Esophagus muscularis mucosa (tissue), 4 donors: ENCODE measurements around the gene ELAVL3. TPM values are rescaled to one million over a fixed set of nuclear protein-coding genes. Genes with fewer than 3 reads are reported as not detected.

Source experiments
- DNase-seq: peaks from one replicate; pipeline ENCODE4 v3.0.0-alpha.2; 2017; ENCODE audit errors: extremely low spot score
- H3K27ac ChIP-seq, 4 donors: fragments of 200-600 bp; sonication (generic); replicated peaks in 1 of 4; 1 replicate in 3 of 4; 2 replicates in 1 of 4; pipeline ENCODE4 v1.5.1; 2016 to 2019; ENCODE audit warnings: mild to moderate bottlenecking in 1 of 4
- H3K27me3 ChIP-seq, 4 donors: fragments of 200-600 bp; sonication (generic); one replicate each; pipeline versions ENCODE4 v1.5.1 to v1.6.0; 2016 to 2019
- H3K36me3 ChIP-seq, 4 donors: fragments of 200-600 bp; sonication (generic); one replicate each; pipeline ENCODE4 v1.5.1; 2016 to 2019
- H3K4me1 ChIP-seq, 4 donors: fragments of 200-600 bp; sonication (generic); one replicate each; pipeline ENCODE4 v1.5.1; 2016 to 2019
- H3K4me3 ChIP-seq, 4 donors: fragments of 200-600 bp; sonication (generic); 1 replicate in 2 of 4; 2 replicates in 2 of 4; pipeline ENCODE4 v1.5.1; 2016 to 2019; ENCODE audit warnings: mild to moderate bottlenecking in 4 of 4, moderate library complexity in 1 of 4
- H3K9me3 ChIP-seq, 4 donors: fragments of 200-600 bp; sonication (generic); 1 replicate in 3 of 4; 2 replicates in 1 of 4; pipeline ENCODE4 v1.5.1; 2016 to 2019
- EP300 ChIP-seq: sonication (generic); formaldehyde crosslinking; IDR thresholded peaks from one replicate; pipeline ENCODE4 v1.6.1; 2017; ENCODE audit warnings: antibody characterized with exemption
- POLR2A ChIP-seq: fragments of 450-650 bp; IDR thresholded peaks from one replicate; pipeline ENCODE4 v1.6.1; 2017; ENCODE audit warnings: antibody characterized with exemption, moderate library complexity, mild to moderate bottlenecking, low read depth
- POLR2AphosphoS5 ChIP-seq, 2 donors: sonication (generic); formaldehyde crosslinking; IDR thresholded peaks; one replicate each; pipeline ENCODE4 v1.6.1; 2017; ENCODE audit warnings: antibody characterized with exemption in 2 of 2
- WGBS: methylation state at CpG from one replicate; pipeline ENCODE4 v1.1.5; 2018; 5-methylcytosine and 5-hydroxymethylcytosine counted together
- intact Hi-C: fragments of 100-400 bp; cut with DNase I; formaldehyde crosslinking; loops from one replicate; pipeline ENCODE4 v1.15.1; 2023
- total RNA-seq, 4 donors: library from RNA; depleted of rRNA; stranded (reverse); fragments of >200 nt; gene quantifications; one replicate each; pipeline versions ENCODE4 v1.1.0 to v1.2.1, GENCODE V29; 2016
- TF ChIP-seq, protein P1 (sequence below), 3 experiments: fragments of 200-600 bp in 2 of 3; fragments of 450-650 bp in 1 of 3; sonication (generic) in 2 of 3; IDR thresholded peaks; one replicate each; pipeline ENCODE4 v1.5.1; 2017 to 2019; ENCODE audit warnings: antibody characterized with exemption in 3 of 3, mild to moderate bottlenecking in 2 of 3, moderate library complexity in 1 of 3

ELAVL3 gene
- total RNA-seq, 4 donors from 2014 or later = under 0.01 to 0.69 (median 0.31) TPM

DNA sequence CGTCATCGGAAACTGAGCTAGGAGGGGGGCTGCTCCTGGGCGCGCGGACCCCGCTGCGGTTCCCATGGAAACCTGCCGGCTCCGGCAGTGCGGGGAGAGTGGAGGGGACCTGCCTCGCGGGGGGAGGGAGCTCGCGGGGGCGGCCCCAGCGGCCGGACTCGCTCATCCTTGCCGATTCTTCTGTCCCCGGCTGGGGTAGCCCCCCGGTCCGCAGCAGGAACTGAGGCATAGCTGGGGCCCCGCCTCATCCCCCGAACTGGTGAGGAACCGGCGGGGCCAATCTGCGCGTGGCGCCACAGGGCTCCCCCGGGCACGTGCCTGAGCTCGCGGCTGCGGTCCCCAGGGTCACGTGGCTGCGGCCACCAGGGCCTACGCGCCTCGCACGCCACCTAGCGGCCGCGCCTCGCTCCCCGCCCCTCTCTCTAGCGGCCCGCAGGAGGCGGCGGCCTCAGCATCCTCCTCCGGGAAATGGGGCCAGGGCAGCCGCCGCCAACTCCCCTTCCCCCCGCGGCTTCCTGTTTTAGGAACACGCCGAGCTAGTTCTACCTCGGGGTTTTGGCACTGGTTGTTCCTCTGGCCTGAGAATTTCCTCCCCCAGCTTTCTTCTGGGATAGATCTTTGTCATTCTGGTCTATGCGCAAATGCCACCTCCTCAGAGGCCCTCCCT is 1.7 kb upstream of the ELAVL3 start:
- H3K27me3 ChIP-seq = peaks cover 15 to 86% (median 47%) of the 10 kb centered on the region in 4 donors
- peak; percentile 92 for DNase-seq
- peaks cover 8 to 42% (median 28%) of the 10 kb centered on the region in 4 donors for H3K36me3 ChIP-seq
- peak overlapping the region in 1 of 4 donors; percentile 3 for H3K27ac ChIP-seq
- peaks cover 0 to 4% (median 0%) of the 10 kb centered on the region in 4 donors for H3K9me3 ChIP-seq
- H3K4me3 ChIP-seq = peak overlapping the region; percentile 38 to 54 (median 42)
- intact Hi-C loops = no loop called here
- H3K4me1 ChIP-seq = peaks cover 36 to 45% (median 44%) of the 10 kb centered on the region in 4 donors
- TF ChIP-seq, protein P1, sequence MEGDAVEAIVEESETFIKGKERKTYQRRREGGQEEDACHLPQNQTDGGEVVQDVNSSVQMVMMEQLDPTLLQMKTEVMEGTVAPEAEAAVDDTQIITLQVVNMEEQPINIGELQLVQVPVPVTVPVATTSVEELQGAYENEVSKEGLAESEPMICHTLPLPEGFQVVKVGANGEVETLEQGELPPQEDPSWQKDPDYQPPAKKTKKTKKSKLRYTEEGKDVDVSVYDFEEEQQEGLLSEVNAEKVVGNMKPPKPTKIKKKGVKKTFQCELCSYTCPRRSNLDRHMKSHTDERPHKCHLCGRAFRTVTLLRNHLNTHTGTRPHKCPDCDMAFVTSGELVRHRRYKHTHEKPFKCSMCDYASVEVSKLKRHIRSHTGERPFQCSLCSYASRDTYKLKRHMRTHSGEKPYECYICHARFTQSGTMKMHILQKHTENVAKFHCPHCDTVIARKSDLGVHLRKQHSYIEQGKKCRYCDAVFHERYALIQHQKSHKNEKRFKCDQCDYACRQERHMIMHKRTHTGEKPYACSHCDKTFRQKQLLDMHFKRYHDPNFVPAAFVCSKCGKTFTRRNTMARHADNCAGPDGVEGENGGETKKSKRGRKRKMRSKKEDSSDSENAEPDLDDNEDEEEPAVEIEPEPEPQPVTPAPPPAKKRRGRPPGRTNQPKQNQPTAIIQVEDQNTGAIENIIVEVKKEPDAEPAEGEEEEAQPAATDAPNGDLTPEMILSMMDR (IDR thresholded peaks at IDR 0.05) = peak; percentile 94 to 99 (median 96)
- no peak for TF ChIP-seq EP300
- no peak for TF ChIP-seq POLR2A
- TF ChIP-seq POLR2AphosphoS5 (IDR thresholded peaks at IDR 0.05) = peak in 1 of 2 donors; percentile 82
- 19% methylated on average over 5 of the region's 58 CpGs for WGBS

DNA sequence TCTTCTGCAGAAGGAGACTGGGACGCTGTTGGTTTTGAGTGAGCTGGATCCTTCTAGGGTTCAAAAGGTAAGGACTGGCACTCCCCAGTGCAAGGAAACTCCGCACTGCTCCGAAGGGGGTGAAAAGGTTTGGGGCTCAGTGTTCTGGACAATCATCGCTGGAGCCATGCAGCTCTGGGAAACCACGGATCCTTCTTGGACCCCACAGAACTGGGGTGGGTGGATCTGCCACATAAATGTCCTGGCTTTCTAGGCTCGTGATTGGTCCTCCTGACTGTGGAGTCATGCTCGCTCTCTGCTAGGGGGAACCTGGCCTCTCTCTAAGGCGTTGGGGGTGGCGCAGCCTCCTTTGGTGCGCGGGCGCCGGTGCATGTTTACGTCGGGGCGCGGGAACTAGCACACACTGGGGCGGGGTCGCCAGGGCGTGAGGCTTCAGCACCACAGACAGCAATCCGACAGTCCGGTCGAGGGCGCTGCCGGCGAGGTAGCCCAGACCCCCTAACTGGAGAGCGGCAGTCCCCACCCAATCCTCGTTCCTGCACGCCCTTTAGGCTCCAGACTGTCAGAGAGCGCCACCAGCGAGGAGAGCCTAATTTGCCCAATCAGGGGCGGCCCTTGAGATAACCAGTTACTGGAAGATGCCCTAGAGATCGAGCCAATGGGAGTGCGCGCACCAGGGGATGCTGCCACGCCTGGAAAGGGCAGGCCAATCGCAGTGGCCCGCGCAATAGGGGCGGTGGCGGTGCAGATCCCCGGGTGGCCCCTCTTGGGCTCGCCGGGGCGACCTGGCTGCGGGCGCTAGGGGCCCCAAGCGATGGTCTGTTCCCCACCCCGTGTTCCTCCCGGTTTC is 913 bp upstream of the ELAVL3 start:
- Histone ChIP-seq H3K27me3 (peaks cover 15 to 79% (median 47%) of the 10 kb centered on the region in 4 donors), H3K4me3 (peak overlapping the region; percentile 38 to 54 (median 42)), H3K36me3 (peaks cover 8 to 34% (median 20%) of the 10 kb centered on the region in 4 donors), H3K9me3 (peaks cover 0 to 4% (median 0%) of the 10 kb centered on the region in 4 donors), H3K4me1 (peaks cover 36 to 45% (median 44%) of the 10 kb centered on the region in 4 donors), H3K27ac (peak overlapping the region in 1 of 4 donors; percentile 3)
- no peak for TF ChIP-seq POLR2AphosphoS5 (IDR thresholded peaks at IDR 0.05)
- TF ChIP-seq EP300 = no peak
- TF ChIP-seq POLR2A = no peak
- TF ChIP-seq, protein P1 (IDR thresholded peaks at IDR 0.05) = no peak
- intact Hi-C loops = no loop called here
- WGBS = 11% methylated on average over 22 of the region's 50 CpGs
- DNase-seq = no peak

DNA sequence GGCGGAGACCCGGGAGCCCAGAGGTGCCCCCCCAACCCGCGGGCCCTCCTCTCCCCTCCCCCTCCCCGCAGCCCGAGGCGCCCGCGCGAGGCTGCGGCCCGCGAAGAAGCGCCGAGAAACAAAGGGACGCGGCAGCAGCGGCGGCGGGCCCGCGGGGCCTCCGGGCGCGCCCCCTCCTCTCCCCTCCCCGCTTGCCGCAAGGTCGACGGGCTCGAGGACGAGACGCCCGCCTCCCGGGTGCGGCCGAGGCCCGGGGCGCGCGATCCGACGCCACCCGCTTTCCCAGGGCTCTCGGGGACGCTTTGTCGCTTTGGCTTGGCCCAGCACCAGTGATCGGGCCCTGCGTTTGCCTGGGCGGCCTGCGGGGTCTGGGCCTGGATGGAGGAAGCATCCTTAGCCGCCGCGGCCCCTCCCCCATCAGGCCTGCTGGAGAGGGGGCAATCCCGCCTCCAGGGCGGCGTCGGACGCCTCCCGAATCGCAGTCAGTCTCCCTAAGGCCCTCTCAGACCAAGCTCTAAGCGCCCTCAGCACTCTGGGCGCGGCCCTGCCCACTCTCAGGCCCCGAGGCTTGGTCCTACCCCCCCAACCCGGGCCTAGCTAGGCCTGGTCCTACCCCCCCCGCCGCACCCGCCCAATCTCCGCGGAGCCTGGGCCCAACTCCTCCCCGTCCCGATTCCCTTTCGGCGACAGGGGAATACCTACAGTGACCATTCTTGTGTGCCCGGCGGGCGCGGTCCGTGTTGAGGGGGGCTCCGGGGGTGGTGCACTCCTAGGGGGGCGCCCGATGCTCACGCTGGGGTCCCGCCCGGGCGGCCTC is 740 bp downstream of the ELAVL3 start:
- peaks cover 0 to 4% (median 0%) of the 10 kb centered on the region in 4 donors for H3K9me3 ChIP-seq
- no peak overlapping the region for H3K27ac ChIP-seq
- peak overlapping the region; percentile 27 to 33 (median 32) for H3K4me3 ChIP-seq
- no peak for DNase-seq
- intact Hi-C loops = no loop called here
- peaks cover 36 to 45% (median 44%) of the 10 kb centered on the region in 4 donors for H3K4me1 ChIP-seq
- H3K36me3 ChIP-seq = peaks cover 8 to 18% (median 10%) of the 10 kb centered on the region in 4 donors
- TF ChIP-seq EP300 (no peak), POLR2A (no peak), POLR2AphosphoS5 (IDR thresholded peaks at IDR 0.05) (no peak)
- TF ChIP-seq, protein P1 (IDR thresholded peaks at IDR 0.05) = no peak
- H3K27me3 ChIP-seq = peaks cover 15 to 62% (median 47%) of the 10 kb centered on the region in 4 donors
- 13% methylated on average over 8 of the region's 86 CpGs for WGBS

DNA sequence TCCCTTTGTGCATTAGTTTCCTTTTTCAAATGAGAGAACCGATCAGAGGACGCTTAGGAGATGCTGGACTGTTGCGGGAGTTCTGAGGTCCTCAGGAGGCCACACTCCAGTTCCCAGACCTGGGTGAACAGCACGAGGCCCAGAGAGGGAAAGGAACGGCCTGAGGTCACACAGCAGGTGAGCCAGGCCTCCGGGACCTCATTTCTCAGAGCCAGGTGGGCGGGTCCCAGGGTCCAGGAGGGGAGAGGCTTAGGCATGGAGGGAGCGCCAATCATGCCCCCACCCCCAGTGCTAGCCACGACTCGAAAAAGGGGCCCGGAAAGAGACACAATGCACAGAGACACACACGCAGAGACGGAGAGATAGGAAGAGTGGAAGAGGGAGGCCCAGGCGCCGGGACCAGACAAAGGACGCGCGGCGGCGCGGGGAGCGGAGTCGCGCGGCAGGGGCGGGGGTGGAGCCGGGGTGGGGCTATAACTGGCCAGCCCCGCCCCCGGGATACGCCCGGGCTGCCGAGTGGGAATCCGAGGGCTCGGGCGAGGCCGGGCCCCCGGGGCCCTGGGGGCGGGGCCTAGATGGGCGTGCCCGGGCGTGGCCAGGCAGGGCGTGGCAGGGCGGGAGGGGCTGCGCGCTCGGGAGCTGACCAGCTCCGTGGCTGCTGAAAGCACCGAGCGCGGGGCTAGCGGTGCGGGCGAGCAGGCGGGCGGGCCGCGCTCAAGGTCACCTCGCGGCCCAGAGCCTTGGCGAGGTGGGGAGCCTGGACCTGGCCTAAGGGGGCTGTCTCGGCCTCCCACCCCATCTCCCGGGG is 1.6 kb downstream of the ELAVL3 start:
- Histone ChIP-seq H3K4me3 (peak overlapping the region; percentile 27 to 33 (median 32)), H3K27ac (no peak overlapping the region), H3K27me3 (peaks cover 15 to 54% (median 46%) of the 10 kb centered on the region in 4 donors), H3K36me3 (peaks cover 6 to 12% (median 9%) of the 10 kb centered on the region in 4 donors), H3K4me1 (peaks cover 36 to 45% (median 44%) of the 10 kb centered on the region in 4 donors), H3K9me3 (peaks cover 0 to 4% (median 0%) of the 10 kb centered on the region in 4 donors)
- WGBS = 20% methylated on average over 50 of the region's 62 CpGs
- TF ChIP-seq, protein P1 (IDR thresholded peaks at IDR 0.05) = no peak
- TF ChIP-seq POLR2A (no peak), EP300 (no peak), POLR2AphosphoS5 (IDR thresholded peaks at IDR 0.05) (no peak)
- DNase-seq = no peak
- intact Hi-C loops = no loop called here
